IMR-90 (cell line): Measurements from ENCODE around the gene CDCP2. TPM values are rescaled to one million over a fixed set of nuclear protein-coding genes. Genes with fewer than 3 reads are reported as not detected.

ENCODE experiments used
- ATAC-seq: fragments of 200-7000 bp; cut with Tn5 transposase; 2 replicates; pipeline ENCODE4 v1.9.1; 2020; ENCODE audit warnings: low read depth, mild to moderate bottlenecking, moderate library complexity
- BruUV-seq: library from RNA; stranded (reverse); fragments of 400-500 nt; replicated peaks from 2 replicates; lab custom pipeline; 2021; lab: Mats Ljungman, UMichigan
- CTCF ChIA-PET: fragments of 300-600 bp; formaldehyde crosslinking; extraction: SDS; loops from one replicate; lab custom pipeline; 2021; ENCODE audit warnings: antibody characterized with exemption; lab: Yijun Ruan, JAX
- POLR2A ChIA-PET: fragments of 300-600 bp; sonication (Branson Sonifier 250); formaldehyde crosslinking; loops from one replicate; lab custom pipeline; 2022; ENCODE audit warnings: antibody characterized with exemption; ENCODE audit not compliant: unreplicated experiment; lab: Charles Lee
- DNase-seq: peaks from one replicate; pipeline ENCODE4 v3.0.0; 2013
- H2AFZ ChIP-seq: replicated peaks from 2 replicates; pipeline ENCODE3; 2013; ENCODE audit warnings: low read length, mild to moderate bottlenecking; ENCODE audit not compliant: poor library complexity
- H2AK5ac ChIP-seq: 2 replicates; pipeline ENCODE4 v1.6.1; 2013; ENCODE audit warnings: low read depth, low read length, inconsistent platforms
- H2AK9ac ChIP-seq: replicated peaks from 2 replicates; pipeline ENCODE3; 2013; ENCODE audit warnings: mild to moderate bottlenecking, low read depth, low read length, moderate library complexity; ENCODE audit not compliant: poor library complexity
- H2BK120ac ChIP-seq: 2 replicates; pipeline ENCODE4 v1.6.1; 2013; ENCODE audit warnings: low read depth, low read length, inconsistent platforms
- H2BK15ac ChIP-seq: 3 replicates; pipeline ENCODE4 v1.6.1; 2013; ENCODE audit warnings: low read depth, low read length, inconsistent platforms
- H2BK20ac ChIP-seq: 2 replicates; pipeline ENCODE4 v1.6.1; 2013; ENCODE audit warnings: low read depth, mild to moderate bottlenecking, inconsistent platforms, low read length, moderate library complexity
- H2BK5ac ChIP-seq: 2 replicates; pipeline ENCODE4 v1.6.1; 2013; ENCODE audit warnings: mild to moderate bottlenecking, low read depth, low read length, inconsistent platforms; ENCODE audit not compliant: poor library complexity, severe bottlenecking
- H3K14ac ChIP-seq: replicated peaks from 2 replicates; pipeline ENCODE4 v1.6.1; 2013; ENCODE audit warnings: low read depth, low read length, inconsistent platforms
- H3K18ac ChIP-seq: 2 replicates; pipeline ENCODE4 v1.6.1; 2013; ENCODE audit warnings: low read depth, low read length, control low read depth
- H3K23ac ChIP-seq: 2 replicates; pipeline ENCODE4 v1.6.1; 2013; ENCODE audit warnings: low read depth, low read length, inconsistent platforms
- H3K27ac ChIP-seq: 2 replicates; pipeline ENCODE4 v1.5.1; 2013; ENCODE audit warnings: mild to moderate bottlenecking, control low read depth, low read length; ENCODE audit not compliant: insufficient read depth
- H3K27me3 ChIP-seq: 2 replicates; pipeline ENCODE4 v1.6.1; 2013; ENCODE audit warnings: low read length; ENCODE audit not compliant: control insufficient read depth, insufficient read depth
- H3K36me3 ChIP-seq: 2 replicates; pipeline ENCODE4 v1.6.1; 2013; ENCODE audit warnings: low read length, mixed read lengths; ENCODE audit not compliant: control insufficient read depth, insufficient read depth
- H3K4ac ChIP-seq: 2 replicates; pipeline ENCODE4 v1.6.1; 2013; ENCODE audit warnings: low read depth, low read length, inconsistent platforms
- H3K4me1 ChIP-seq: 2 replicates; pipeline ENCODE4 v1.6.1; 2013; ENCODE audit warnings: low read length, mixed read lengths; ENCODE audit not compliant: control insufficient read depth, insufficient read depth
- H3K4me2 ChIP-seq: 2 replicates; pipeline ENCODE4 v1.6.1; 2013; ENCODE audit warnings: low read depth, mild to moderate bottlenecking, control low read depth, low read length, moderate library complexity
- H3K4me3 ChIP-seq: 2 replicates; pipeline ENCODE4 v1.5.1; 2013; ENCODE audit warnings: low read depth, mild to moderate bottlenecking, control low read depth, low read length, moderate library complexity; ENCODE audit not compliant: insufficient read depth
- H3K56ac ChIP-seq: 2 replicates; pipeline ENCODE4 v1.6.1; 2013; ENCODE audit warnings: low read length, inconsistent platforms; ENCODE audit not compliant: insufficient read depth; ENCODE audit errors: extremely low read depth
- H3K79me1 ChIP-seq, 2 experiments: 2 replicates each; pipeline ENCODE4 v1.6.1; 2013; ENCODE audit warnings: low read length in 2 of 2, inconsistent platforms in 1 of 2, low read depth in 1 of 2
- H3K9ac ChIP-seq: 2 replicates; pipeline ENCODE4 v1.6.1; 2013; ENCODE audit warnings: low read depth, low read length, control low read depth
- H3K9me1 ChIP-seq: 2 replicates; pipeline ENCODE4 v1.6.1; 2013; ENCODE audit warnings: low read length, inconsistent platforms; ENCODE audit not compliant: insufficient read depth
- H3K9me3 ChIP-seq: 2 replicates; pipeline ENCODE4 v1.6.1; 2013; ENCODE audit warnings: low read length; ENCODE audit not compliant: control insufficient read depth, insufficient read depth
- H4K20me1 ChIP-seq: 2 replicates; pipeline ENCODE4 v1.6.1; 2013; ENCODE audit warnings: low read length, inconsistent platforms; ENCODE audit not compliant: insufficient read depth
- H4K5ac ChIP-seq: 2 replicates; pipeline ENCODE4 v1.6.1; 2013; ENCODE audit warnings: mild to moderate bottlenecking, low read depth, low read length, control low read depth
- H4K8ac ChIP-seq, 2 experiments: 2 replicates each; pipeline ENCODE4 v1.6.1; 2013; ENCODE audit warnings: low read depth in 2 of 2, low read length in 2 of 2, control low read depth in 1 of 2, inconsistent platforms in 1 of 2
- H4K91ac ChIP-seq: 2 replicates; pipeline ENCODE4 v1.6.1; 2013; ENCODE audit warnings: low read depth, low read length, inconsistent platforms; ENCODE audit not compliant: insufficient read depth
- BHLHE40 ChIP-seq: fragments of 150-350 bp; IDR thresholded peaks from 2 replicates; pipeline ENCODE4 v1.6.1; 2016; ENCODE audit warnings: mild to moderate bottlenecking, low read depth, low read length
- CEBPB ChIP-seq: IDR thresholded peaks from 2 replicates; pipeline ENCODE4 v1.6.1; 2012; ENCODE audit warnings: low read depth, low read length, improper control_type of control experiment
- CTCF ChIP-seq: conservative IDR thresholded peaks from 2 replicates; pipeline ENCODE4 v1.5.1; 2012; ENCODE audit warnings: mild to moderate bottlenecking, low read depth, low read length, improper control_type of control experiment
- ELK1 ChIP-seq: fragments of 150-350 bp; IDR thresholded peaks from 2 replicates; pipeline ENCODE4 v1.6.1; 2016; ENCODE audit warnings: low read depth, mild to moderate bottlenecking, low read length, moderate library complexity, borderline replicate concordance
- MAFK ChIP-seq: IDR thresholded peaks from 2 replicates; pipeline ENCODE4 v1.6.1; 2012; ENCODE audit warnings: low read depth, low read length, improper control_type of control experiment
- MAZ ChIP-seq: IDR thresholded peaks from 2 replicates; pipeline ENCODE4 v1.6.1; 2012; ENCODE audit warnings: low read depth, mild to moderate bottlenecking, low read length, improper control_type of control experiment, moderate library complexity, borderline replicate concordance
- MXI1 ChIP-seq: IDR thresholded peaks from 2 replicates; pipeline ENCODE4 v1.6.1; 2012; ENCODE audit warnings: low read depth, mild to moderate bottlenecking, low read length, moderate library complexity, borderline replicate concordance
- POLR2A ChIP-seq: IDR thresholded peaks from 2 replicates; pipeline ENCODE4 v1.6.1; 2012; ENCODE audit warnings: mild to moderate bottlenecking, low read depth, low read length
- RCOR1 ChIP-seq: IDR thresholded peaks from 2 replicates; pipeline ENCODE4 v1.6.1; 2012; ENCODE audit warnings: mild to moderate bottlenecking, low read length, improper control_type of control experiment; ENCODE audit not compliant: insufficient replicate concordance
- SMC3 ChIP-seq: fragments of 150-350 bp; IDR thresholded peaks from 2 replicates; pipeline ENCODE4 v1.6.1; 2016; ENCODE audit warnings: low read depth, mild to moderate bottlenecking, antibody characterized with exemption, low read length, moderate library complexity
- USF2 ChIP-seq: fragments of 150-350 bp; IDR thresholded peaks from 2 replicates; pipeline ENCODE4 v1.6.1; 2017; ENCODE audit warnings: mild to moderate bottlenecking, antibody characterized with exemption, low read length, low read depth
- WGBS, 2 experiments: methylation state at CpG; one replicate each; pipeline versions ENCODE4 v1.1.5 to v1.1.7; 2013; ENCODE audit warnings: missing lambda C conversion rate in 2 of 2; ENCODE audit not compliant: insufficient read length in 1 of 2; ENCODE audit errors: extremely low coverage in 2 of 2; 5-methylcytosine and 5-hydroxymethylcytosine counted together
- dilution Hi-C: fragments of 300-500 bp; cut with HindIII; formaldehyde crosslinking; loops from one replicate; pipeline ENCODE4 v1.14.3; 2018; ENCODE audit warnings: low sequenced_read_pairs; ENCODE audit not compliant: unreplicated experiment
- in situ Hi-C: fragments of 300-500 bp; cut with MboI; formaldehyde crosslinking; loops from 3 replicates; pipeline ENCODE4 v1.14.3; 2019; ENCODE audit warnings: low sequenced_read_pairs, inconsistent platforms, mixed read lengths
- intact Hi-C: fragments of 100-400 bp; cut with micrococcal nuclease; formaldehyde crosslinking; loops from 2 replicates; pipeline ENCODE4 v1.10.0; 2022
- polyA plus RNA-seq, 3 experiments: library from polyadenylated mRNA; depleted of rRNA; stranded (reverse); fragments of >200 nt; gene quantifications; 2 replicates each; pipeline ENCODE4 v1.2.3, GENCODE V29; 2012; ENCODE audit warnings: low replicate concordance in 1 of 3
- total RNA-seq: library from RNA; depleted of rRNA; stranded (reverse); fragments of >200 nt; gene quantifications from 2 replicates; pipeline ENCODE4 v1.2.3, GENCODE V29; 2012

CDCP2 gene
- total and polyA plus RNA-seq, 2 of the 4 experiments (the other 2 are of a cell fraction), result not detected

- Histone ChIP-seq H3K27me3 (no peaks in the 10 kb centered on the region), H3K27ac (no peak overlapping the region), H3K4me1 (peaks cover 22% of the 10 kb centered on the region), H3K4me3 (no peak overlapping the region), H3K14ac (peak overlapping the region; percentile 74), H3K79me1 (no peaks in the 10 kb centered on the region), H2BK5ac (peak overlapping the region; percentile 57), H3K18ac (peak overlapping the region; percentile 51; the same call in 1 of the 2 replicates), H3K4me2 (no peak overlapping the region), H2AFZ (peak overlapping the region; percentile 86), H3K56ac (no peak overlapping the region), H4K5ac (peak overlapping the region; percentile 80), H3K4ac (peak overlapping the region; percentile 75), H3K9me3 (no peaks in the 10 kb centered on the region), H2AK5ac (peak overlapping the region; percentile 20), H2BK15ac (peak overlapping the region; percentile 85; the same call in 2 of the 3 replicates), H2AK9ac (peak overlapping the region; percentile 12), H4K8ac (peak overlapping the region; percentile 37 to 76; a peak in 3 of 4 replicates), H3K36me3 (no peaks in the 10 kb centered on the region), H3K9ac (peak overlapping the region; percentile 45), H4K91ac (peak overlapping the region; percentile 67), H3K23ac (peak overlapping the region; percentile 18; the same call in 1 of the 2 replicates), H2BK20ac (peak overlapping the region; percentile 30), H4K20me1 (no peaks in the 10 kb centered on the region), H2BK120ac (peak overlapping the region; percentile 89), H3K9me1 (peaks cover 19% of the 10 kb centered on the region)
- DNase-seq, result no peak
- intact Hi-C loops (no loop called here), in situ Hi-C loops (no loop called here), dilution Hi-C loops (no loop called here)
- ChIA-PET POLR2A (interaction anchor here (0.6 kb wide), 1 partner anchor 543 kb away, joined by 5 read pairs; no protein-coding TSS in a partner anchor), CTCF (interaction anchor here (0.5 to 0.6 kb wide), 2 partner anchors 12 to 698 kb away, joined by 3 to 4 read pairs; no protein-coding TSS in a partner anchor)
- no peak for ATAC-seq
- BruUV-seq, result no TSS peak
- TF ChIP-seq MAFK (no peak), ELK1 (no peak), POLR2A (no peak), SMC3 (no peak), BHLHE40 (no peak), CEBPB (no peak), MXI1 (no peak), MAZ (no peak), USF2 (no peak), RCOR1 (no peak), CTCF (no peak)
- 100% methylated on average over 5 of the region's 17 CpGs; no CpG with 5 or more reads in 1 of the 2 experiments for WGBS, 2 experiments
Measured at GRCh38 chr1:54136269-54136896, 16.4 kb downstream of the CDCP2 start.
